H9 (cell line): ENCODE results near the gene AGGF1. TPM values are rescaled to one million over a fixed set of nuclear protein-coding genes. Genes with fewer than 3 reads are reported as not detected.

Experiments used
- DNase-seq: peaks from one replicate; pipeline ENCODE4 v3.0.0-alpha.2; 2017
- H2AFZ ChIP-seq: one replicate; pipeline ENCODE4 v1.6.1; 2013; ENCODE audit warnings: mild to moderate bottlenecking, low read length, control low read depth, moderate library complexity
- H2AK5ac ChIP-seq: 2 replicates; pipeline ENCODE4 v1.6.1; 2013; ENCODE audit warnings: low read length, control low read depth, mixed read lengths; ENCODE audit not compliant: insufficient read length
- H2BK120ac ChIP-seq: one replicate; pipeline ENCODE4 v1.6.1; 2013; ENCODE audit warnings: low read depth, mild to moderate bottlenecking, low read length, control low read depth, inconsistent platforms; ENCODE audit not compliant: poor library complexity, severe bottlenecking
- H2BK12ac ChIP-seq: 2 replicates; pipeline ENCODE4 v1.6.1; 2013; ENCODE audit warnings: low read length, control low read depth, mixed read lengths, low read depth; ENCODE audit not compliant: insufficient read length
- H2BK15ac ChIP-seq: 2 replicates; pipeline ENCODE4 v1.6.1; 2013; ENCODE audit warnings: low read depth, low read length, control low read depth
- H2BK20ac ChIP-seq: one replicate; pipeline ENCODE4 v1.6.1; 2013; ENCODE audit warnings: low read depth, mild to moderate bottlenecking, low read length, control low read depth, inconsistent platforms; ENCODE audit not compliant: poor library complexity, severe bottlenecking
- H2BK5ac ChIP-seq: 2 replicates; pipeline ENCODE4 v1.6.1; 2013; ENCODE audit warnings: low read length, control low read depth, mixed read lengths; ENCODE audit not compliant: insufficient read length
- H3K14ac ChIP-seq: 2 replicates; pipeline ENCODE4 v1.6.1; 2013; ENCODE audit warnings: low read length, control low read depth; ENCODE audit not compliant: insufficient read depth
- H3K18ac ChIP-seq: 2 replicates; pipeline ENCODE4 v1.6.1; 2013; ENCODE audit warnings: low read depth, mild to moderate bottlenecking, mixed read lengths, low read length, control low read depth; ENCODE audit not compliant: insufficient read length
- H3K23ac ChIP-seq: 2 replicates; pipeline ENCODE4 v1.6.1; 2013; ENCODE audit warnings: low read length, control low read depth, mixed read lengths, low read depth; ENCODE audit not compliant: insufficient read length
- H3K23me2 ChIP-seq: 2 replicates; pipeline ENCODE4 v1.6.1; 2013; ENCODE audit warnings: low read depth, mild to moderate bottlenecking, mixed read lengths, low read length, control low read depth; ENCODE audit not compliant: insufficient read length, poor library complexity, severe bottlenecking
- H3K27ac ChIP-seq: 2 replicates; pipeline ENCODE4 v1.5.1; 2013; ENCODE audit warnings: low read length, control low read depth, mixed read lengths, low read depth; ENCODE audit not compliant: insufficient read length
- H3K27me3 ChIP-seq: 2 replicates; pipeline ENCODE4 v1.6.1; 2013; ENCODE audit warnings: low read length, control low read depth, inconsistent platforms; ENCODE audit not compliant: insufficient read depth
- H3K4ac ChIP-seq: 2 replicates; pipeline ENCODE4 v1.6.1; 2013; ENCODE audit warnings: low read depth, mild to moderate bottlenecking, control low read depth, inconsistent platforms, low read length, moderate library complexity
- H3K4me1 ChIP-seq: 2 replicates; pipeline ENCODE4 v1.6.1; 2013; ENCODE audit warnings: low read length, control low read depth, inconsistent platforms; ENCODE audit not compliant: insufficient read depth
- H3K4me2 ChIP-seq: 2 replicates; pipeline ENCODE4 v1.6.1; 2013; ENCODE audit warnings: low read length, control low read depth, mixed read lengths; ENCODE audit not compliant: insufficient read length, insufficient read depth
- H3K56ac ChIP-seq: 2 replicates; pipeline ENCODE4 v1.6.1; 2013; ENCODE audit warnings: low read depth, mild to moderate bottlenecking, mixed read lengths, low read length, control low read depth; ENCODE audit not compliant: insufficient read length
- H3K79me1 ChIP-seq: 2 replicates; pipeline ENCODE4 v1.6.1; 2013; ENCODE audit warnings: low read depth, mild to moderate bottlenecking, moderate library complexity, low read length, control low read depth, inconsistent platforms; ENCODE audit not compliant: insufficient read depth, poor library complexity, severe bottlenecking
- H3K79me2 ChIP-seq: 2 replicates; pipeline ENCODE4 v1.6.1; 2013; ENCODE audit warnings: low read length, control low read depth, inconsistent platforms; ENCODE audit not compliant: insufficient read depth
- H3K9ac ChIP-seq: 2 replicates; pipeline ENCODE4 v1.6.1; 2013; ENCODE audit warnings: low read length, control low read depth, mixed read lengths; ENCODE audit not compliant: insufficient read length; ENCODE audit errors: extremely low read depth
- H3K9me3 ChIP-seq: one replicate; pipeline ENCODE4 v1.6.1; 2013; ENCODE audit warnings: low read depth, low read length, inconsistent platforms; ENCODE audit not compliant: control insufficient read depth
- H3T11ph ChIP-seq: one replicate; pipeline ENCODE4 v1.6.1; 2013; ENCODE audit warnings: mild to moderate bottlenecking, low read length, control low read depth, inconsistent platforms
- H4K20me1 ChIP-seq: one replicate; pipeline ENCODE4 v1.6.1; 2013; ENCODE audit not compliant: control insufficient read depth, insufficient read length, insufficient read depth
- H4K5ac ChIP-seq: 2 replicates; pipeline ENCODE4 v1.6.1; 2013; ENCODE audit warnings: low read depth, mild to moderate bottlenecking, mixed read lengths, low read length, control low read depth; ENCODE audit not compliant: insufficient read length
- H4K8ac ChIP-seq: replicated peaks from 2 replicates; pipeline ENCODE4 v1.6.1; 2013; ENCODE audit warnings: low read length, control low read depth, mixed read lengths, low read depth; ENCODE audit not compliant: insufficient read length
- H4K91ac ChIP-seq: 2 replicates; pipeline ENCODE4 v1.6.1; 2013; ENCODE audit warnings: low read depth, mild to moderate bottlenecking, moderate library complexity, mixed read lengths, low read length, control low read depth; ENCODE audit not compliant: insufficient read length
- H3K27ac Mint-ChIP-seq, 3 experiments: 2 replicates in 2 of 3; 3 replicates in 1 of 3; pipeline ENCODE4 v1.8.0; 2020 to 2021; ENCODE audit warnings: mixed read lengths in 3 of 3, mild to moderate bottlenecking in 1 of 3, moderate library complexity in 1 of 3
- H3K27me3 Mint-ChIP-seq: 2 replicates; pipeline ENCODE4 v1.8.0; 2021; ENCODE audit warnings: low read depth, mild to moderate bottlenecking, moderate library complexity, mixed read lengths
- H3K36me3 Mint-ChIP-seq, 3 experiments: 2 replicates in 2 of 3; 3 replicates in 1 of 3; pipeline ENCODE4 v1.8.0; 2020 to 2021; ENCODE audit warnings: low read depth in 3 of 3, mixed read lengths in 3 of 3; ENCODE audit not compliant: insufficient read depth in 1 of 3
- H3K4me1 Mint-ChIP-seq, 2 experiments: 2 replicates each; pipeline ENCODE4 v1.8.0; 2020; ENCODE audit warnings: mixed read lengths in 2 of 2
- H3K4me3 Mint-ChIP-seq, 2 experiments: 2 replicates in 1 of 2; 3 replicates in 1 of 2; pipeline ENCODE4 v1.8.0; 2020 to 2021; ENCODE audit warnings: mild to moderate bottlenecking in 2 of 2, mixed read lengths in 2 of 2, moderate library complexity in 1 of 2
- H3K9me3 Mint-ChIP-seq, 2 experiments: 2 replicates in 1 of 2; 3 replicates in 1 of 2; pipeline ENCODE4 v1.8.0; 2020; ENCODE audit warnings: mild to moderate bottlenecking in 2 of 2, mixed read lengths in 2 of 2, moderate library complexity in 1 of 2
- WGBS: extraction: QIAGEN DNeasy Blood & Tissue Kit; methylation state at CpG from one replicate; pipeline ENCODE4 v1.1.7; 2013; ENCODE audit warnings: missing lambda C conversion rate, low lambda C conversion rate, mixed read lengths; ENCODE audit not compliant: insufficient read length; ENCODE audit errors: extremely low coverage; 5-methylcytosine and 5-hydroxymethylcytosine counted together
- total RNA-seq: library from RNA; stranded (reverse); gene quantifications from 2 replicates; pipeline ENCODE4 v1.2.1, GENCODE V29; 2021
- TF ChIP-seq, protein P1 (sequence below): fragments of 200-600 bp; sonication (generic); conservative IDR thresholded peaks from 3 replicates; pipeline ENCODE4 v1.8.0; 2021; ENCODE audit warnings: antibody characterized with exemption, mild to moderate bottlenecking

Gene AGGF1
- total RNA-seq, 1 experiment from 2014 or later, result 13.6 TPM

DNA sequence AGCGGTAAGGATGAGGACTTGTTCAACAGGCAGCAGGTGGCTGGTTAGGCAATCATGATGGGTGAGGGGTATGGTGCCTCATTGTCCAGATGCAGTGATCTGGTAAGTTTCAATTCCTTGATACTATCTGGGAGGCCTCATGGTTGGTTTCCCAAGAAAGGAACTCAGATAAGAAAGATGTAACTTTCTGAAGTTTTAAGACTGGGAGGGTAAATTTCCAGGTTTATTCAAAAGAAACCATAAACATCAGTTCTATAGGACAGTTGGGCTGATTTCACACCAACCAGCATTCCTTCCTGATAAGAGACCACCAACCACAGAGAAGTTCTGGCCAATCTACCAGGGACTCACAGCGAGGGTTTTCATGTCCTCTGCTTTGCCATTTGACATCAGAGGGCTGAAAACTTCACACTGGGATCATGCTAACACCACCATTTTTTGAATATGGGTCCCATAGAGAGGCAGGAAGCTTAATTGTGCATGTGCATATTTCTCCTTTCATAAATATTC is 773 bp upstream of the AGGF1 start:
- WGBS, result no CpG with 5 or more reads among the region's 2 CpGs
- Histone ChIP-seq H3K79me2 (no peaks in the 10 kb centered on the region), H4K91ac (no peak overlapping the region), H2BK15ac (no peak overlapping the region), H2BK20ac (no peak overlapping the region), H3K9me3 (peaks cover 19% of the 10 kb centered on the region), H3K79me1 (no peaks in the 10 kb centered on the region), H3K27ac (no peak overlapping the region), H3T11ph (no peak overlapping the region), H4K20me1 (no peaks in the 10 kb centered on the region), H2BK120ac (no peak overlapping the region), H3K14ac (no peak overlapping the region), H3K23ac (no peak overlapping the region), H3K9ac (no peak overlapping the region), H4K8ac (no peak overlapping the region), H3K27me3 (no peaks in the 10 kb centered on the region), H2BK12ac (no peak overlapping the region), H2AFZ (no peak overlapping the region), H4K5ac (no peak overlapping the region), H2BK5ac (no peak overlapping the region), H3K18ac (no peak overlapping the region), H3K4me1 (no peaks in the 10 kb centered on the region), H3K4ac (no peak overlapping the region), H3K4me2 (no peak overlapping the region), H2AK5ac (no peak overlapping the region), H3K23me2 (peaks cover 7% of the 10 kb centered on the region), H3K56ac (no peak overlapping the region)
- peaks cover 40% of the 10 kb centered on the region for H3K27me3 Mint-ChIP-seq
- no peak overlapping the region for H3K27ac Mint-ChIP-seq
- DNase-seq, result no peak
- peaks cover 24 to 25% of the 10 kb centered on the region in 2 experiments for H3K9me3 Mint-ChIP-seq
- H3K4me3 Mint-ChIP-seq, result peak overlapping the region in 1 of 2 experiments; percentile 82; a peak in 1 of 5 replicates
- H3K4me1 Mint-ChIP-seq, result peaks cover 5 to 11% of the 10 kb centered on the region in 2 experiments; a peak in 3 of 4 replicates
- peaks cover 15 to 25% (median 17%) of the 10 kb centered on the region in 3 experiments for H3K36me3 Mint-ChIP-seq
- TF ChIP-seq, protein P1, sequence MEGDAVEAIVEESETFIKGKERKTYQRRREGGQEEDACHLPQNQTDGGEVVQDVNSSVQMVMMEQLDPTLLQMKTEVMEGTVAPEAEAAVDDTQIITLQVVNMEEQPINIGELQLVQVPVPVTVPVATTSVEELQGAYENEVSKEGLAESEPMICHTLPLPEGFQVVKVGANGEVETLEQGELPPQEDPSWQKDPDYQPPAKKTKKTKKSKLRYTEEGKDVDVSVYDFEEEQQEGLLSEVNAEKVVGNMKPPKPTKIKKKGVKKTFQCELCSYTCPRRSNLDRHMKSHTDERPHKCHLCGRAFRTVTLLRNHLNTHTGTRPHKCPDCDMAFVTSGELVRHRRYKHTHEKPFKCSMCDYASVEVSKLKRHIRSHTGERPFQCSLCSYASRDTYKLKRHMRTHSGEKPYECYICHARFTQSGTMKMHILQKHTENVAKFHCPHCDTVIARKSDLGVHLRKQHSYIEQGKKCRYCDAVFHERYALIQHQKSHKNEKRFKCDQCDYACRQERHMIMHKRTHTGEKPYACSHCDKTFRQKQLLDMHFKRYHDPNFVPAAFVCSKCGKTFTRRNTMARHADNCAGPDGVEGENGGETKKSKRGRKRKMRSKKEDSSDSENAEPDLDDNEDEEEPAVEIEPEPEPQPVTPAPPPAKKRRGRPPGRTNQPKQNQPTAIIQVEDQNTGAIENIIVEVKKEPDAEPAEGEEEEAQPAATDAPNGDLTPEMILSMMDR, result no peak
